A673 (cell line): ENCODE measurements around the gene UBE2Q1.

Source experiments
- EZH2 ChIP-seq: fragments of 200-600 bp; sonication (generic); IDR thresholded peaks from 2 replicates; pipeline ENCODE4 v1.6.1; 2017; ENCODE audit warnings: borderline replicate concordance, low read depth, mild to moderate bottlenecking, mixed read lengths, antibody characterized with exemption, low read length; ENCODE audit not compliant: poor library complexity, severe bottlenecking
- TF ChIP-seq, protein P1 (sequence below): fragments of 300-800, 200-600 bp; sonication (generic); conservative IDR thresholded peaks from 2 replicates; pipeline ENCODE4 v1.5.1; 2017; ENCODE audit warnings: low read depth, mild to moderate bottlenecking, antibody characterized with exemption, low read length, moderate library complexity, mixed read lengths

DNA sequence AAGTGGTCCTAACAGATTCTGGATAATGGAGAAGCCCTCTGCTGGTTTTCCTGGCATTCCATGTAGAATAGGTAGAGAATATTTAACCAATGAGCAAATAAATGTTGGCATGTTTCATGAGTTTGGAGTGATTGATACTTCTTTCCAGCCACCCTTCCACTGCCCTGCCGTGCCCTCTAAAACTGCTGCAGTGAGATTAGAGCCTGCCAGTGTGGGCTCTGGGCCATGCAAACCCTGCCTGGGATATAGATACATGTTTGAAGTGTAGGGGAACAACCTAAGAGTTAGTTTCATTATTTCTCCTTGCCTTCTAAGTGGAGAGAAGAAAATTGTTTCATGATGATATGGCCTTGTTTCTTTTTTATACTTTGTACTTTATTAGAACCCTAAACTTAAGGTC lies 10.4 kb downstream of the UBE2Q1 start:
- TF ChIP-seq, protein P1, sequence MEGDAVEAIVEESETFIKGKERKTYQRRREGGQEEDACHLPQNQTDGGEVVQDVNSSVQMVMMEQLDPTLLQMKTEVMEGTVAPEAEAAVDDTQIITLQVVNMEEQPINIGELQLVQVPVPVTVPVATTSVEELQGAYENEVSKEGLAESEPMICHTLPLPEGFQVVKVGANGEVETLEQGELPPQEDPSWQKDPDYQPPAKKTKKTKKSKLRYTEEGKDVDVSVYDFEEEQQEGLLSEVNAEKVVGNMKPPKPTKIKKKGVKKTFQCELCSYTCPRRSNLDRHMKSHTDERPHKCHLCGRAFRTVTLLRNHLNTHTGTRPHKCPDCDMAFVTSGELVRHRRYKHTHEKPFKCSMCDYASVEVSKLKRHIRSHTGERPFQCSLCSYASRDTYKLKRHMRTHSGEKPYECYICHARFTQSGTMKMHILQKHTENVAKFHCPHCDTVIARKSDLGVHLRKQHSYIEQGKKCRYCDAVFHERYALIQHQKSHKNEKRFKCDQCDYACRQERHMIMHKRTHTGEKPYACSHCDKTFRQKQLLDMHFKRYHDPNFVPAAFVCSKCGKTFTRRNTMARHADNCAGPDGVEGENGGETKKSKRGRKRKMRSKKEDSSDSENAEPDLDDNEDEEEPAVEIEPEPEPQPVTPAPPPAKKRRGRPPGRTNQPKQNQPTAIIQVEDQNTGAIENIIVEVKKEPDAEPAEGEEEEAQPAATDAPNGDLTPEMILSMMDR: no peak
- no peak for TF ChIP-seq EZH2
